Amygdala (tissue), 56 donors: ENCODE data around the gene PPP6R2.
"Not testable (repeated sequence)": the region's sequence is repeated elsewhere in the genome, so short reads cannot be mapped to it uniquely, and the experiment has no call there.

Experiments
- DNase-seq, 56 donors: peaks; one replicate each; lab custom pipeline; 2025; lab: John Stamatoyannopoulos, UW

Gene PPP6R2

GRCh38 chr22:50376085-50376651 lies 33.0 kb downstream of the PPP6R2 start:
- no peak for DNase-seq

- DNase-seq, result not testable (repeated sequence)
Measured at GRCh38 chr22:50381021-50381555, 38.0 kb downstream of the PPP6R2 start.

GRCh38 chr22:50396751-50397370 lies 53.7 kb downstream of the PPP6R2 start:
- DNase-seq, result no peak

- not testable (repeated sequence) for DNase-seq
Measured at GRCh38 chr22:50397371-50398060, 54.4 kb downstream of the PPP6R2 start.

- no peak for DNase-seq
Measured at GRCh38 chr22:50398831-50399648, 55.9 kb downstream of the PPP6R2 start.

- DNase-seq, result peak in 34 of 56 donors; percentile 12 to 71 (median 48)
Measured at GRCh38 chr22:50399751-50400331, 56.7 kb downstream of the PPP6R2 start.

GRCh38 chr22:50400406-50400805 lies 57.3 kb downstream of the PPP6R2 start:
- DNase-seq, result no peak

GRCh38 chr22:50400931-50401330 lies 57.8 kb downstream of the PPP6R2 start:
- no peak for DNase-seq

- DNase-seq, result no peak
Measured at GRCh38 chr22:50401907-50402306, 58.8 kb downstream of the PPP6R2 start.

GRCh38 chr22:50403701-50404101 lies 60.6 kb downstream of the PPP6R2 start:
- peak in 28 of 56 donors; percentile 4 to 76 (median 36) for DNase-seq

- no peak for DNase-seq
Measured at GRCh38 chr22:50406416-50407170, 63.5 kb downstream of the PPP6R2 start.

GRCh38 chr22:50408311-50408710 lies 65.2 kb downstream of the PPP6R2 start:
- no peak for DNase-seq

GRCh38 chr22:50408954-50409353 lies 65.8 kb downstream of the PPP6R2 start:
- DNase-seq, result not testable (repeated sequence)

GRCh38 chr22:50414476-50415248 lies 71.5 kb downstream of the PPP6R2 start:
- no peak for DNase-seq

GRCh38 chr22:50415426-50415825 lies 72.3 kb downstream of the PPP6R2 start:
- no peak for DNase-seq

GRCh38 chr22:50416996-50417395 lies 73.9 kb downstream of the PPP6R2 start:
- peak in 6 of 56 donors; percentile 18 to 51 (median 34) for DNase-seq

GRCh38 chr22:50417411-50418210 lies 74.5 kb downstream of the PPP6R2 start:
- no peak for DNase-seq

- peak in 10 of 56 donors; percentile 8 to 76 (median 44) for DNase-seq
Measured at GRCh38 chr22:50418624-50419023, 75.5 kb downstream of the PPP6R2 start.
